HTR-8/SVneo (cell line): ENCODE results near the gene OR2V2.

ENCODE experiments used
- DNase-seq: peaks from one replicate; pipeline ENCODE4 v3.0.0; 2011; ENCODE audit warnings: low spot score, mixed read lengths; ENCODE audit not compliant: insufficient read length
- FAIRE-seq: peaks from 2 replicates; lab custom pipeline; 2011; peaks lifted over from hg19 to GRCh38; lab: Jason Lieb, UNC

OR2V2 gene

GRCh38 chr5:181187500-181188213, 40.3 kb downstream of the OR2V2 start:
- DNase-seq (no peak), FAIRE-seq (no peak)

- FAIRE-seq (no peak), DNase-seq (no peak)
These were observed 41.4 kb downstream of the OR2V2 start for GRCh38 chr5:181188700-181189362.

GRCh38 chr5:181189363-181189961, 42.1 kb downstream of the OR2V2 start:
- FAIRE-seq (no peak), DNase-seq (no peak)

- DNase-seq, result no peak
These were observed 42.8 kb downstream of the OR2V2 start for GRCh38 chr5:181189962-181190710.

GRCh38 chr5:181190711-181191525, 43.5 kb downstream of the OR2V2 start:
- DNase-seq (no peak), FAIRE-seq (no peak)

More at GRCh38 chr5:181189962-181190710, 42.8 kb downstream of the OR2V2 start:
- no peak for FAIRE-seq

- peak; percentile 93 for FAIRE-seq
These were observed 44.3 kb downstream of the OR2V2 start for GRCh38 chr5:181191526-181192336.

GRCh38 chr5:181192337-181193046, 45.1 kb downstream of the OR2V2 start:
- DNase-seq, result no peak
- no peak for FAIRE-seq

More at GRCh38 chr5:181191526-181192336, 44.3 kb downstream of the OR2V2 start:
- peak; percentile 84 for DNase-seq

- DNase-seq, result no peak
- FAIRE-seq, result no peak
These were observed 46.3 kb downstream of the OR2V2 start for GRCh38 chr5:181193656-181194055.

- no peak for DNase-seq
- no peak for FAIRE-seq
These were observed 47.3 kb downstream of the OR2V2 start for GRCh38 chr5:181194489-181195248.

GRCh38 chr5:181195249-181195761, 47.9 kb downstream of the OR2V2 start:
- FAIRE-seq (no peak), DNase-seq (no peak)

- FAIRE-seq, result no peak
- DNase-seq, result no peak
These were observed 50.1 kb downstream of the OR2V2 start for GRCh38 chr5:181197326-181197951.

- DNase-seq, result no peak
- FAIRE-seq, result no peak
These were observed 50.8 kb downstream of the OR2V2 start for GRCh38 chr5:181198106-181198685.

GRCh38 chr5:181198905-181199519, 51.6 kb downstream of the OR2V2 start:
- FAIRE-seq, result no peak
- DNase-seq, result no peak

- DNase-seq (no peak), FAIRE-seq (no peak)
These were observed 52.7 kb downstream of the OR2V2 start for GRCh38 chr5:181199881-181200638.

- DNase-seq (no peak), FAIRE-seq (no peak)
These were observed 53.4 kb downstream of the OR2V2 start for GRCh38 chr5:181200816-181201215.
